ENCODE data around the gene MUC5B.
A peak's percentile ranks its signal among the peaks of the same experiment; 100 is the strongest.

MUC5B gene

GRCh38 chr11:1301220-1302000, 78.5 kb downstream of the MUC5B start:
- ChIA-PET CTCF (no interaction called here), POLR2A (interaction anchor here (1.0 kb wide), 1 partner anchor 8 kb away, joined by 3 read pairs; the partner anchor contains the start of gene TOLLIP)
- peaks cover 0 to 40% (median 30%) of the 10 kb centered on the region in 4 experiments for H3K4me1 ChIP-seq (ENCODE audit: control extremely low read depth in 1 of 4, control insufficient read depth in 4 of 4, insufficient read depth in 4 of 4, low read length in 3 of 4)
- H3K27ac ChIP-seq (ENCODE audit: insufficient read depth in 1 of 2, low read depth in 1 of 2, low read length in 2 of 2, poor library complexity in 1 of 2, severe bottlenecking in 2 of 2) = no peak overlapping the region
- peaks cover 0 to 28% (median 10%) of the 10 kb centered on the region in 4 experiments for H3K36me3 ChIP-seq (ENCODE audit: control insufficient read depth in 4 of 4, insufficient read depth in 4 of 4, low read length in 3 of 4)
- 86% methylated on average over 22 of the region's 22 CpGs for WGBS (ENCODE audit: insufficient coverage)
- H3K9me3 ChIP-seq (ENCODE audit: control extremely low read depth in 1 of 5, control insufficient read depth in 4 of 5, insufficient read depth in 2 of 5, low read depth in 1 of 5, low read length in 4 of 5) = no peaks in the 10 kb centered on the region
- H3K27me3 ChIP-seq (replicated peaks in 2 of 5; ENCODE audit: control insufficient read depth in 4 of 5, insufficient read depth in 5 of 5, low read length in 4 of 5) = no peaks in the 10 kb centered on the region
- no peak overlapping the region for H3K4me3 ChIP-seq (ENCODE audit: control insufficient read depth in 1 of 7, extremely low read depth in 1 of 7, insufficient read depth in 4 of 7, low read depth in 2 of 7, low read length in 6 of 7)
- no peak for DNase-seq

- H3K4me3 ChIP-seq (ENCODE audit: control insufficient read depth in 1 of 7, extremely low read depth in 1 of 7, insufficient read depth in 4 of 7, low read depth in 2 of 7, low read length in 6 of 7) = no peak overlapping the region
- no peak for DNase-seq
- ChIA-PET POLR2A (no interaction called here), CTCF (no interaction called here)
- H3K27ac ChIP-seq (ENCODE audit: insufficient read depth in 1 of 2, low read depth in 1 of 2, low read length in 2 of 2, poor library complexity in 1 of 2, severe bottlenecking in 2 of 2) = no peak overlapping the region
- H3K27me3 ChIP-seq (replicated peaks in 2 of 5; ENCODE audit: control insufficient read depth in 4 of 5, insufficient read depth in 5 of 5, low read length in 4 of 5) = no peaks in the 10 kb centered on the region
- no peaks in the 10 kb centered on the region for H3K9me3 ChIP-seq (ENCODE audit: control extremely low read depth in 1 of 5, control insufficient read depth in 4 of 5, insufficient read depth in 2 of 5, low read depth in 1 of 5, low read length in 4 of 5)
- 87% methylated on average over 13 of the region's 13 CpGs for WGBS (ENCODE audit: insufficient coverage)
- H3K4me1 ChIP-seq (ENCODE audit: control extremely low read depth in 1 of 4, control insufficient read depth in 4 of 4, insufficient read depth in 4 of 4, low read length in 3 of 4) = peaks cover 0 to 43% (median 36%) of the 10 kb centered on the region in 4 experiments
- H3K36me3 ChIP-seq (ENCODE audit: control insufficient read depth in 4 of 4, insufficient read depth in 4 of 4, low read length in 3 of 4) = peaks cover 0 to 30% (median 10%) of the 10 kb centered on the region in 4 experiments
Observed at GRCh38 chr11:1302041-1302460, 79.2 kb downstream of the MUC5B start.

- no peak overlapping the region for H3K4me3 ChIP-seq (ENCODE audit: control insufficient read depth in 1 of 7, extremely low read depth in 1 of 7, insufficient read depth in 4 of 7, low read depth in 2 of 7, low read length in 6 of 7)
- WGBS (ENCODE audit: insufficient coverage) = 93% methylated on average over 15 of the region's 17 CpGs
- CTCF ChIA-PET = no interaction called here
- H3K27me3 ChIP-seq (replicated peaks in 2 of 5; ENCODE audit: control insufficient read depth in 4 of 5, insufficient read depth in 5 of 5, low read length in 4 of 5) = no peaks in the 10 kb centered on the region
- POLR2A ChIA-PET = no interaction called here
- H3K27ac ChIP-seq (ENCODE audit: insufficient read depth in 1 of 2, low read depth in 1 of 2, low read length in 2 of 2, poor library complexity in 1 of 2, severe bottlenecking in 2 of 2) = no peak overlapping the region
- no peak for DNase-seq
- peaks cover 0 to 24% (median 10%) of the 10 kb centered on the region in 4 experiments for H3K36me3 ChIP-seq (ENCODE audit: control insufficient read depth in 4 of 4, insufficient read depth in 4 of 4, low read length in 3 of 4)
- no peaks in the 10 kb centered on the region for H3K9me3 ChIP-seq (ENCODE audit: control extremely low read depth in 1 of 5, control insufficient read depth in 4 of 5, insufficient read depth in 2 of 5, low read depth in 1 of 5, low read length in 4 of 5)
- H3K4me1 ChIP-seq (ENCODE audit: control extremely low read depth in 1 of 4, control insufficient read depth in 4 of 4, insufficient read depth in 4 of 4, low read length in 3 of 4) = peaks cover 2 to 43% (median 38%) of the 10 kb centered on the region in 4 experiments
Observed at GRCh38 chr11:1302461-1303125, 79.7 kb downstream of the MUC5B start.

GRCh38 chr11:1303126-1303821, 80.4 kb downstream of the MUC5B start:
- Histone ChIP-seq H3K27ac (ENCODE audit: insufficient read depth in 1 of 2, low read depth in 1 of 2, low read length in 2 of 2, poor library complexity in 1 of 2, severe bottlenecking in 2 of 2) (no peak overlapping the region), H3K9me3 (ENCODE audit: control extremely low read depth in 1 of 5, control insufficient read depth in 4 of 5, insufficient read depth in 2 of 5, low read depth in 1 of 5, low read length in 4 of 5) (no peaks in the 10 kb centered on the region), H3K36me3 (ENCODE audit: control insufficient read depth in 4 of 4, insufficient read depth in 4 of 4, low read length in 3 of 4) (peaks cover 0 to 18% (median 10%) of the 10 kb centered on the region in 4 experiments), H3K27me3 (replicated peaks in 2 of 5; ENCODE audit: control insufficient read depth in 4 of 5, insufficient read depth in 5 of 5, low read length in 4 of 5) (no peaks in the 10 kb centered on the region), H3K4me3 (ENCODE audit: control insufficient read depth in 1 of 7, extremely low read depth in 1 of 7, insufficient read depth in 4 of 7, low read depth in 2 of 7, low read length in 6 of 7) (no peak overlapping the region), H3K4me1 (ENCODE audit: control extremely low read depth in 1 of 4, control insufficient read depth in 4 of 4, insufficient read depth in 4 of 4, low read length in 3 of 4) (peaks cover 5 to 43% (median 40%) of the 10 kb centered on the region in 4 experiments)
- CTCF ChIA-PET = no interaction called here
- POLR2A ChIA-PET = no interaction called here
- WGBS (ENCODE audit: insufficient coverage) = 93% methylated on average over 25 of the region's 25 CpGs
- DNase-seq = no peak

GRCh38 chr11:1303973-1304372, 81.1 kb downstream of the MUC5B start:
- peaks cover 0 to 15% (median 8%) of the 10 kb centered on the region in 4 experiments for H3K36me3 ChIP-seq (ENCODE audit: control insufficient read depth in 4 of 4, insufficient read depth in 4 of 4, low read length in 3 of 4)
- H3K4me3 ChIP-seq (ENCODE audit: control insufficient read depth in 1 of 7, extremely low read depth in 1 of 7, insufficient read depth in 4 of 7, low read depth in 2 of 7, low read length in 6 of 7) = no peak overlapping the region
- CTCF ChIA-PET = interaction anchor here (0.6 kb wide), 1 partner anchor 15 kb away, joined by 3 read pairs; no protein-coding TSS in a partner anchor
- POLR2A ChIA-PET = no interaction called here
- H3K27me3 ChIP-seq (replicated peaks in 2 of 5; ENCODE audit: control insufficient read depth in 4 of 5, insufficient read depth in 5 of 5, low read length in 4 of 5) = no peaks in the 10 kb centered on the region
- peaks cover 5 to 43% (median 40%) of the 10 kb centered on the region in 4 experiments for H3K4me1 ChIP-seq (ENCODE audit: control extremely low read depth in 1 of 4, control insufficient read depth in 4 of 4, insufficient read depth in 4 of 4, low read length in 3 of 4)
- 97% methylated on average over 5 of the region's 10 CpGs for WGBS (ENCODE audit: insufficient coverage)
- H3K27ac ChIP-seq (ENCODE audit: insufficient read depth in 1 of 2, low read depth in 1 of 2, low read length in 2 of 2, poor library complexity in 1 of 2, severe bottlenecking in 2 of 2) = no peak overlapping the region
- no peak for DNase-seq
- H3K9me3 ChIP-seq (ENCODE audit: control extremely low read depth in 1 of 5, control insufficient read depth in 4 of 5, insufficient read depth in 2 of 5, low read depth in 1 of 5, low read length in 4 of 5) = no peaks in the 10 kb centered on the region

- H3K27ac ChIP-seq (ENCODE audit: insufficient read depth in 1 of 2, low read depth in 1 of 2, low read length in 2 of 2, poor library complexity in 1 of 2, severe bottlenecking in 2 of 2) = no peak overlapping the region
- H3K36me3 ChIP-seq (ENCODE audit: control insufficient read depth in 4 of 4, insufficient read depth in 4 of 4, low read length in 3 of 4) = peaks cover 0 to 15% (median 8%) of the 10 kb centered on the region in 4 experiments
- no peaks in the 10 kb centered on the region for H3K27me3 ChIP-seq (replicated peaks in 2 of 5; ENCODE audit: control insufficient read depth in 4 of 5, insufficient read depth in 5 of 5, low read length in 4 of 5)
- WGBS (ENCODE audit: insufficient coverage) = 94% methylated on average over 14 of the region's 14 CpGs
- DNase-seq = peak in 2 of 3 donors; percentile 46 to 63
- H3K4me3 ChIP-seq (ENCODE audit: control insufficient read depth in 1 of 7, extremely low read depth in 1 of 7, insufficient read depth in 4 of 7, low read depth in 2 of 7, low read length in 6 of 7) = no peak overlapping the region
- ChIA-PET CTCF (interaction anchor here (0.6 kb wide), 1 partner anchor 15 kb away, joined by 3 read pairs; no protein-coding TSS in a partner anchor), POLR2A (no interaction called here)
- peaks cover 5 to 43% (median 38%) of the 10 kb centered on the region in 4 experiments for H3K4me1 ChIP-seq (ENCODE audit: control extremely low read depth in 1 of 4, control insufficient read depth in 4 of 4, insufficient read depth in 4 of 4, low read length in 3 of 4)
- no peaks in the 10 kb centered on the region for H3K9me3 ChIP-seq (ENCODE audit: control extremely low read depth in 1 of 5, control insufficient read depth in 4 of 5, insufficient read depth in 2 of 5, low read depth in 1 of 5, low read length in 4 of 5)
Observed at GRCh38 chr11:1304380-1304779, 81.5 kb downstream of the MUC5B start.
